ENCODE data around the gene MX2. TPM values are rescaled to one million over a fixed set of nuclear protein-coding genes. Genes with fewer than 3 reads are reported as not detected.

MX2 gene
- total and polyA plus RNA-seq, 9 of the 15 experiments (the other 6 are each of a cell fraction or from before 2014, with no cell fraction given): 0.10 to 0.95 (median 0.47) TPM; not detected in 1

GRCh38 chr21:41348434-41348833, 13.4 kb upstream of the MX2 start:
- CTCF ChIA-PET (ENCODE audit: low intra/inter-chr PET ratio): no interaction called here
- Histone ChIP-seq H3K9me1 (ENCODE audit: control insufficient read depth, insufficient read depth, low read length) (no peaks in the 10 kb centered on the region), H3K4me3 (no peak overlapping the region), H3K4me1 (replicated peaks in 1 of 2; ENCODE audit: control insufficient read depth in 2 of 2, insufficient read depth in 2 of 2, low read length in 2 of 2) (no peaks in the 10 kb centered on the region), H3K4me2 (ENCODE audit: insufficient read depth, low read length) (no peak overlapping the region), H3K79me2 (ENCODE audit: control insufficient read depth, insufficient read depth, low read length) (no peaks in the 10 kb centered on the region), H3K9ac (ENCODE audit: insufficient read depth in 1 of 2, low read depth in 2 of 2, low read length in 2 of 2) (no peak overlapping the region), H3K27ac (ENCODE audit: extremely low read depth, low read depth, low read length) (no peak overlapping the region), H3K27me3 (ENCODE audit: control insufficient read depth in 2 of 2, insufficient read depth in 2 of 2, low read length in 2 of 2) (peaks cover 0 to 10% of the 10 kb centered on the region in 2 experiments; a peak in 1 of 5 replicates), H3K36me3 (ENCODE audit: control insufficient read depth, insufficient read depth, low read length) (no peaks in the 10 kb centered on the region), H2AFZ (ENCODE audit: low read depth, low read length) (no peak overlapping the region), H3K9me3 (replicated peaks; ENCODE audit: control insufficient read depth, insufficient read depth, low read depth, low read length) (no peaks in the 10 kb centered on the region), H4K20me1 (replicated peaks; ENCODE audit: control insufficient read depth, insufficient read depth, low read length) (no peaks in the 10 kb centered on the region)
- POLR2A ChIA-PET: no interaction called here
- ATAC-seq (no peak), DNase-seq (ENCODE audit: extremely low read depth in 1 of 4, low spot score in 3 of 4) (no peak), FAIRE-seq (no peak)
- TF ChIP-seq ZNF140 (CRISPR knock-in tag; IDR thresholded peaks at IDR 0.05) (no peak), PTTG1 (tag; IDR thresholded peaks at IDR 0.05; ENCODE audit: low read depth) (no peak), MECOM (CRISPR knock-in tag; IDR thresholded peaks at IDR 0.05) (no peak), HSF4 (CRISPR knock-in tag; IDR thresholded peaks at IDR 0.05; ENCODE audit: borderline replicate concordance) (no peak), TEAD2 (tag; IDR thresholded peaks at IDR 0.05) (no peak), RAD21 (CRISPR knock-in tag; conservative IDR thresholded peaks at IDR 0.05 in 1 of 2, IDR thresholded peaks at IDR 0.05 in 1 of 2) (no peak)
- intact Hi-C loops (cut with micrococcal nuclease): no loop called here
- BruUV-seq (replicated peaks): no TSS peak
- 3% methylated on average over 6 of the region's 6 CpGs for WGBS (ENCODE audit: insufficient coverage, low coverage, missing lambda C conversion rate)
- in situ Hi-C loops (cut with MboI): no loop called here

GRCh38 chr21:41349126-41349525, 12.7 kb upstream of the MX2 start:
- H3K27ac ChIP-seq (ENCODE audit: extremely low read depth, low read depth, low read length): no peak overlapping the region
- H3K9me1 ChIP-seq (ENCODE audit: control insufficient read depth, insufficient read depth, low read length): no peaks in the 10 kb centered on the region
- no peaks in the 10 kb centered on the region for H3K4me1 ChIP-seq (replicated peaks in 1 of 2; ENCODE audit: control insufficient read depth in 2 of 2, insufficient read depth in 2 of 2, low read length in 2 of 2)
- no peaks in the 10 kb centered on the region for H3K9me3 ChIP-seq (replicated peaks; ENCODE audit: control insufficient read depth, insufficient read depth, low read depth, low read length)
- in situ Hi-C loops (cut with MboI) (no loop called here), intact Hi-C loops (cut with micrococcal nuclease) (no loop called here)
- H3K4me2 ChIP-seq (ENCODE audit: insufficient read depth, low read length): no peak overlapping the region
- no peak overlapping the region for H2AFZ ChIP-seq (ENCODE audit: low read depth, low read length)
- DNase-seq (ENCODE audit: extremely low read depth in 1 of 4, low spot score in 3 of 4) (no peak), FAIRE-seq (no peak), ATAC-seq (no peak)
- no peak overlapping the region for H3K4me3 ChIP-seq
- ChIA-PET CTCF (ENCODE audit: low intra/inter-chr PET ratio) (no interaction called here), POLR2A (no interaction called here)
- H3K27me3 ChIP-seq (ENCODE audit: control insufficient read depth in 2 of 2, insufficient read depth in 2 of 2, low read length in 2 of 2): peaks cover 0 to 10% of the 10 kb centered on the region in 2 experiments; a peak in 1 of 5 replicates
- no peaks in the 10 kb centered on the region for H3K36me3 ChIP-seq (ENCODE audit: control insufficient read depth, insufficient read depth, low read length)
- no peaks in the 10 kb centered on the region for H4K20me1 ChIP-seq (replicated peaks; ENCODE audit: control insufficient read depth, insufficient read depth, low read length)
- H3K79me2 ChIP-seq (ENCODE audit: control insufficient read depth, insufficient read depth, low read length): no peaks in the 10 kb centered on the region
- WGBS (ENCODE audit: insufficient coverage, low coverage, missing lambda C conversion rate): 1% methylated on average over 7 of the region's 7 CpGs
- no TSS peak for BruUV-seq (replicated peaks)
- H3K9ac ChIP-seq (ENCODE audit: insufficient read depth in 1 of 2, low read depth in 2 of 2, low read length in 2 of 2): no peak overlapping the region
- TF ChIP-seq PPARD (CRISPR knock-in tag; IDR thresholded peaks at IDR 0.05) (no peak), TAL1 (IDR thresholded peaks at IDR 0.05) (no peak)

All from K562 (cell line).